CD8-positive, alpha-beta memory T cell (primary cell): ENCODE measurements around the gene HOXB5. TPM values are rescaled to one million over a fixed set of nuclear protein-coding genes. Genes with fewer than 3 reads are reported as not detected.

Source experiments
- CTCF ChIA-PET: fragments of 350-600 bp; sonication (Branson Sonifier 250); formaldehyde crosslinking; loops from one replicate; lab custom pipeline; 2021; ENCODE audit warnings: antibody characterized with exemption; lab: Charles Lee
- POLR2A ChIA-PET: fragments of 350-600 bp; sonication (Branson Sonifier 250); formaldehyde crosslinking; loops from one replicate; lab custom pipeline; 2021; ENCODE audit warnings: antibody characterized with exemption; lab: Charles Lee
- DNase-seq, 5 donors: peaks; one replicate each; pipeline versions ENCODE4 v3.0.0 to v3.0.0-alpha.2; 2020 to 2022; ENCODE audit warnings: mixed read lengths in 1 of 5
- H3K27ac ChIP-seq: one replicate; pipeline ENCODE4 v1.7.0; 2013; ENCODE audit warnings: low read depth, mild to moderate bottlenecking, low read length, moderate library complexity
- H3K27me3 ChIP-seq: 2 replicates; pipeline ENCODE4 v1.7.0; 2013; ENCODE audit warnings: low read length, mild to moderate bottlenecking; ENCODE audit not compliant: insufficient read depth, poor library complexity, severe bottlenecking
- H3K36me3 ChIP-seq: 2 replicates; pipeline ENCODE4 v1.7.0; 2013; ENCODE audit warnings: mild to moderate bottlenecking, low read length, moderate library complexity; ENCODE audit not compliant: insufficient read depth
- H3K4me1 ChIP-seq: 2 replicates; pipeline ENCODE4 v1.7.0; 2013; ENCODE audit warnings: mild to moderate bottlenecking, low read length, moderate library complexity; ENCODE audit not compliant: insufficient read depth
- H3K4me3 ChIP-seq: 2 replicates; pipeline ENCODE4 v1.7.0; 2013; ENCODE audit warnings: mild to moderate bottlenecking, low read length
- H3K9me3 ChIP-seq: 2 replicates; pipeline ENCODE4 v1.7.0; 2013; ENCODE audit warnings: mild to moderate bottlenecking, low read length
- H3K27ac Mint-ChIP-seq, 8 donors: one replicate each; pipeline ENCODE4 v1.8.0; 2020 to 2021; ENCODE audit warnings: mixed read lengths in 8 of 8, mild to moderate bottlenecking in 6 of 8, inconsistent platforms in 3 of 8, moderate library complexity in 3 of 8
- H3K27me3 Mint-ChIP-seq, 2 donors: one replicate each; pipeline ENCODE4 v1.8.0; 2020 to 2021; ENCODE audit warnings: mixed read lengths in 2 of 2, mild to moderate bottlenecking in 1 of 2, moderate library complexity in 1 of 2
- H3K36me3 Mint-ChIP-seq, 3 donors: one replicate each; pipeline ENCODE4 v1.8.0; 2020 to 2021; ENCODE audit warnings: mixed read lengths in 3 of 3, inconsistent platforms in 1 of 3, mild to moderate bottlenecking in 1 of 3
- H3K4me1 Mint-ChIP-seq, 3 donors: one replicate each; pipeline ENCODE4 v1.8.0; 2020 to 2021; ENCODE audit warnings: mixed read lengths in 3 of 3, inconsistent platforms in 1 of 3, mild to moderate bottlenecking in 1 of 3
- H3K4me3 Mint-ChIP-seq, 7 donors: one replicate each; pipeline ENCODE4 v1.8.0; 2020 to 2021; ENCODE audit warnings: mixed read lengths in 7 of 7, mild to moderate bottlenecking in 6 of 7, moderate library complexity in 4 of 7, inconsistent platforms in 2 of 7
- H3K9me3 Mint-ChIP-seq, 5 donors: one replicate each; pipeline ENCODE4 v1.8.0; 2020 to 2022; ENCODE audit warnings: mixed read lengths in 5 of 5, mild to moderate bottlenecking in 3 of 5, moderate library complexity in 2 of 5, inconsistent platforms in 1 of 5
- polyA plus RNA-seq: library from polyadenylated mRNA; unstranded; fragments of 300-500 nt; fragmentation: Illumina TruSeq; gene quantifications from one replicate; pipeline ENCODE4 v1.2.3, GENCODE V29; 2021
- total RNA-seq, 2 experiments: library from RNA; stranded (reverse); gene quantifications; one replicate each; pipeline ENCODE4 v1.2.3, GENCODE V29; 2021

Gene HOXB5
- total and polyA plus RNA-seq, 3 experiments from 2014 or later, result not detected

- Histone ChIP-seq H3K27ac (peak overlapping the region; percentile 92), H3K27me3 (peaks cover 4% of the 10 kb centered on the region), H3K9me3 (no peaks in the 10 kb centered on the region), H3K4me1 (peaks cover 13% of the 10 kb centered on the region), H3K36me3 (no peaks in the 10 kb centered on the region), H3K4me3 (peak overlapping the region; percentile 81)
- peak in 4 of 5 donors; percentile 16 to 68 (median 42) for DNase-seq
- peak overlapping the region; percentile 85 to 100 (median 96) for H3K27ac Mint-ChIP-seq
- H3K4me1 Mint-ChIP-seq, result peaks cover 15 to 51% (median 24%) of the 10 kb centered on the region in 3 donors
- ChIA-PET CTCF (interaction anchor here (0.8 to 1.6 kb wide), 3 partner anchors 18 to 35 kb away, joined by 3 to 4 read pairs (median 3); no protein-coding TSS in a partner anchor), POLR2A (interaction anchor here (0.6 to 1.2 kb wide), 6 partner anchors 8 to 278 kb away, joined by 3 to 4 read pairs (median 3); partner anchors contain the start of gene HOXB8)
- H3K4me3 Mint-ChIP-seq, result peak overlapping the region; percentile 87 to 99 (median 92)
- peaks cover 0 to 23% (median 0%) of the 10 kb centered on the region in 3 donors for H3K36me3 Mint-ChIP-seq
- H3K9me3 Mint-ChIP-seq, result no peaks in the 10 kb centered on the region
- peaks cover 7 to 22% of the 10 kb centered on the region in 2 donors for H3K27me3 Mint-ChIP-seq
Observed at GRCh38 chr17:48541577-48542113, 51.9 kb downstream of the HOXB5 start.

Other genes starting within 250 kb of the HOXB5 start
- gene SKAP1, start 163.6 kb downstream of the HOXB5 start, total RNA-seq, result 10 to 100 TPM; 50.5 to 56.0 TPM
- 264 TPM for gene SKAP1, start 163.6 kb downstream of the HOXB5 start, polyA plus RNA-seq
- gene HOXB1, start 62.8 kb downstream of the HOXB5 start, total RNA-seq, result not detected
- gene HOXB1, start 62.8 kb downstream of the HOXB5 start, polyA plus RNA-seq, result not detected
- 10 to 100 TPM; 16.7 to 18.3 TPM for gene HOXB2, start 48.7 kb downstream of the HOXB5 start, total RNA-seq
- gene HOXB2, start 48.7 kb downstream of the HOXB5 start, polyA plus RNA-seq, result 12.8 TPM
- gene HOXB4, start 15.4 kb downstream of the HOXB5 start, total RNA-seq, result 1 to 10 TPM; 3.4 to 3.7 TPM
- gene HOXB4, start 15.4 kb downstream of the HOXB5 start, polyA plus RNA-seq, result 0.33 TPM
- gene HOXB3, start 3.5 kb downstream of the HOXB5 start, total RNA-seq, result 1 to 10 TPM; 3.0 to 3.5 TPM
- gene HOXB3, start 3.5 kb downstream of the HOXB5 start, polyA plus RNA-seq, result 0.10 TPM
- under 1 TPM; 0.22 to 0.37 TPM for gene HOXB6, start 11.2 kb upstream of the HOXB5 start, total RNA-seq
- not detected for gene HOXB6, start 11.2 kb upstream of the HOXB5 start, polyA plus RNA-seq
- under 1 TPM; 0.89 to 0.96 TPM for gene HOXB7, start 17.2 kb upstream of the HOXB5 start, total RNA-seq
- gene HOXB7, start 17.2 kb upstream of the HOXB5 start, polyA plus RNA-seq, result 0.87 TPM
- not detected for gene HOXB8, start 21.5 kb upstream of the HOXB5 start, total RNA-seq
- not detected for gene HOXB8, start 21.5 kb upstream of the HOXB5 start, polyA plus RNA-seq
- 1 to 10 TPM; 2.0 to 2.6 TPM for gene HOXB9, start 32.6 kb upstream of the HOXB5 start, total RNA-seq
- not detected for gene HOXB9, start 32.6 kb upstream of the HOXB5 start, polyA plus RNA-seq
- gene PRAC1, start 128.7 kb upstream of the HOXB5 start, total RNA-seq, result not detected
- not detected for gene PRAC1, start 128.7 kb upstream of the HOXB5 start, polyA plus RNA-seq
- gene PRAC2, start 129.4 kb upstream of the HOXB5 start, total RNA-seq, result not detected
- gene PRAC2, start 129.4 kb upstream of the HOXB5 start, polyA plus RNA-seq, result not detected
- gene HOXB13, start 135.0 kb upstream of the HOXB5 start, total RNA-seq, result not detected
- not detected for gene HOXB13, start 135.0 kb upstream of the HOXB5 start, polyA plus RNA-seq
- not detected for gene TTLL6, start 223.4 kb upstream of the HOXB5 start, total RNA-seq
- gene TTLL6, start 223.4 kb upstream of the HOXB5 start, polyA plus RNA-seq, result not detected
- gene CALCOCO2, start 237.3 kb upstream of the HOXB5 start, total RNA-seq, result 10 to 100 TPM; 57.4 to 61.8 TPM
- gene CALCOCO2, start 237.3 kb upstream of the HOXB5 start, polyA plus RNA-seq, result 182 TPM